ENCODE results near the gene ZNF79.

The ZNF79 gene

GRCh38 chr9:127392166-127392565 lies 32.0 kb upstream of the ZNF79 start:
- no peak for TF ChIP-seq CTCF (IDR thresholded peaks at IDR 0.05; ENCODE audit: insufficient read depth, low read depth, low read length, missing control alignments)
- no peak overlapping the region for H3K4me3 ChIP-seq (ENCODE audit: low read length)
- DNase-seq (ENCODE audit: low read depth) = no peak

- TF ChIP-seq CTCF (IDR thresholded peaks at IDR 0.05; ENCODE audit: insufficient read depth, low read depth, low read length, missing control alignments) = no peak
- no peak overlapping the region for H3K4me3 ChIP-seq (ENCODE audit: low read length)
- DNase-seq (ENCODE audit: low read depth) = no peak
These were observed 31.2 kb upstream of the ZNF79 start for GRCh38 chr9:127392976-127393375.

GRCh38 chr9:127393645-127394044 lies 30.5 kb upstream of the ZNF79 start:
- H3K4me3 ChIP-seq (ENCODE audit: low read length) = no peak overlapping the region
- no peak for DNase-seq (ENCODE audit: low read depth)
- peak; percentile 34 for TF ChIP-seq CTCF (IDR thresholded peaks at IDR 0.05; ENCODE audit: insufficient read depth, low read depth, low read length, missing control alignments)

- no peak overlapping the region for H3K4me3 ChIP-seq (ENCODE audit: low read length)
- no peak for TF ChIP-seq CTCF (IDR thresholded peaks at IDR 0.05; ENCODE audit: insufficient read depth, low read depth, low read length, missing control alignments)
- DNase-seq (ENCODE audit: low read depth) = no peak
These were observed 28.5 kb upstream of the ZNF79 start for GRCh38 chr9:127395497-127396252.

- DNase-seq (ENCODE audit: low read depth) = no peak
- TF ChIP-seq CTCF (IDR thresholded peaks at IDR 0.05; ENCODE audit: insufficient read depth, low read depth, low read length, missing control alignments) = no peak
- H3K4me3 ChIP-seq (ENCODE audit: low read length) = peak overlapping the region; percentile 65
These were observed 27.9 kb upstream of the ZNF79 start for GRCh38 chr9:127396253-127396807.

GRCh38 chr9:127396808-127397645 lies 27.2 kb upstream of the ZNF79 start, which contains the start of gene SLC2A8:
Gene SLC2A8, plus strand, starts transcription at chr9:127397169. Its CDS starts 62 bp downstream, at chr9:127397231.
- peak; percentile 100 for DNase-seq (ENCODE audit: low read depth)
- TF ChIP-seq CTCF (IDR thresholded peaks at IDR 0.05; ENCODE audit: insufficient read depth, low read depth, low read length, missing control alignments) = peak; percentile 15
- H3K4me3 ChIP-seq (ENCODE audit: low read length) = peak within 1 kb of the TSS; percentile 65
